Gastrocnemius medialis (tissue), 4 donors: ENCODE measurements around the gene GALNTL6. TPM values are rescaled to one million over a fixed set of nuclear protein-coding genes. Genes with fewer than 3 reads are reported as not detected.

Source experiments
- ATAC-seq, 2 donors: fragments of 150-250 bp; one replicate each; pipeline ENCODE4 v1.9.1; 2016
- DNase-seq, 2 donors: peaks; one replicate each; pipeline ENCODE4 v3.0.0-alpha.2; 2019
- H3K27ac ChIP-seq, 4 donors: fragments of 200-600 bp; sonication (generic); 1 replicate in 1 of 4; 2 replicates in 3 of 4; pipeline ENCODE4 v1.5.1; 2016 to 2018; ENCODE audit warnings: mild to moderate bottlenecking in 2 of 4, moderate library complexity in 1 of 4
- H3K27me3 ChIP-seq, 3 donors: fragments of 200-600 bp; sonication (generic) in 2 of 3; 1 replicate in 1 of 3; 2 replicates in 2 of 3; pipeline versions ENCODE4 v1.5.1 to v1.6.0; 2016 to 2019; ENCODE audit warnings: mild to moderate bottlenecking in 1 of 3, moderate library complexity in 1 of 3
- H3K36me3 ChIP-seq, 2 donors: fragments of 200-600 bp; sonication (generic) in 1 of 2; one replicate each; pipeline ENCODE4 v1.5.1; 2017 to 2018
- H3K4me1 ChIP-seq, 2 donors: fragments of 200-600 bp; sonication (generic) in 1 of 2; one replicate each; pipeline ENCODE4 v1.5.1; 2016 to 2017; ENCODE audit warnings: mild to moderate bottlenecking in 2 of 2
- H3K4me3 ChIP-seq, 4 donors: fragments of 200-600 bp; sonication (generic) in 3 of 4; 1 replicate in 1 of 4; 2 replicates in 3 of 4; pipeline ENCODE4 v1.5.1; 2016 to 2019; ENCODE audit warnings: mild to moderate bottlenecking in 2 of 4
- H3K9me3 ChIP-seq, 3 donors: fragments of 200-600 bp; sonication (generic) in 2 of 3; 1 replicate in 1 of 3; 2 replicates in 2 of 3; pipeline ENCODE4 v1.5.1; 2016 to 2019
- CTCF ChIP-seq, 5 experiments: fragments of 450-650 bp in 3 of 5; fragments of 200-600 bp in 2 of 5; sonication (generic) in 2 of 5; IDR thresholded peaks in 4 of 5; conservative IDR thresholded peaks in 1 of 5; 1 replicate in 4 of 5; 2 replicates in 1 of 5; pipeline ENCODE4 v1.5.1; 2016 to 2019; ENCODE audit warnings: antibody characterized with exemption in 5 of 5, mild to moderate bottlenecking in 3 of 5, moderate library complexity in 3 of 5
- POLR2A ChIP-seq, 2 donors: fragments of 450-650 bp; IDR thresholded peaks; one replicate each; pipeline ENCODE4 v1.6.1; 2017; ENCODE audit warnings: antibody characterized with exemption in 2 of 2, mild to moderate bottlenecking in 2 of 2, moderate library complexity in 2 of 2
- in situ Hi-C, 4 donors: fragments of 200-750 bp; cut with MboI; loops; one replicate each; pipeline versions ENCODE4 v1.15.0 to v1.8.0; 2017; ENCODE audit warnings: low sequenced_read_pairs in 4 of 4
- intact Hi-C: fragments of 100-400 bp; cut with DNase I; formaldehyde crosslinking; loops from one replicate; pipeline ENCODE4 v1.15.1; 2023; ENCODE audit warnings: low total_unique reads
- total RNA-seq, 4 donors: library from RNA; depleted of rRNA; stranded (reverse); fragments of >200 nt; gene quantifications; one replicate each; pipeline versions ENCODE4 v1.1.0 to v1.2.3, GENCODE V29; 2016

GALNTL6 gene
- total RNA-seq, 4 donors from 2014 or later, result not detected

GRCh38 chr4:172584816-172585215, 771.6 kb downstream of the GALNTL6 start:
- no peak for TF ChIP-seq POLR2A (IDR thresholded peaks at IDR 0.05)
- no peak for TF ChIP-seq CTCF (IDR thresholded peaks at IDR 0.05 in 4 of 5, conservative IDR thresholded peaks at IDR 0.05 in 1 of 5)
- Histone ChIP-seq H3K4me1 (no peaks in the 10 kb centered on the region), H3K4me3 (no peak overlapping the region), H3K27me3 (no peaks in the 10 kb centered on the region), H3K36me3 (no peaks in the 10 kb centered on the region), H3K9me3 (no peaks in the 10 kb centered on the region), H3K27ac (no peak overlapping the region)
- DNase-seq (no peak), ATAC-seq (no peak)
- intact Hi-C loops (no loop called here), in situ Hi-C loops (no loop called here)

GRCh38 chr4:172596206-172596605, 783.0 kb downstream of the GALNTL6 start:
- Histone ChIP-seq H3K27me3 (no peaks in the 10 kb centered on the region), H3K36me3 (no peaks in the 10 kb centered on the region), H3K4me3 (no peak overlapping the region), H3K27ac (no peak overlapping the region), H3K9me3 (no peaks in the 10 kb centered on the region), H3K4me1 (no peaks in the 10 kb centered on the region)
- no peak for ATAC-seq
- TF ChIP-seq CTCF (IDR thresholded peaks at IDR 0.05 in 4 of 5, conservative IDR thresholded peaks at IDR 0.05 in 1 of 5), result no peak
- no peak for TF ChIP-seq POLR2A (IDR thresholded peaks at IDR 0.05)
- no peak for DNase-seq
- intact Hi-C loops (no loop called here), in situ Hi-C loops (no loop called here)

GRCh38 chr4:172599554-172599953, 786.4 kb downstream of the GALNTL6 start:
- H3K36me3 ChIP-seq, result no peaks in the 10 kb centered on the region
- in situ Hi-C loops (no loop called here), intact Hi-C loops (no loop called here)

GRCh38 chr4:172601195-172601594, 788.0 kb downstream of the GALNTL6 start:
- ATAC-seq (no peak), DNase-seq (no peak)
- intact Hi-C loops, result no loop called here
- in situ Hi-C loops, result no loop called here
- no peaks in the 10 kb centered on the region for H3K27me3 ChIP-seq
- no peak overlapping the region for H3K4me3 ChIP-seq
- no peaks in the 10 kb centered on the region for H3K36me3 ChIP-seq
- H3K9me3 ChIP-seq, result no peaks in the 10 kb centered on the region
- TF ChIP-seq CTCF (IDR thresholded peaks at IDR 0.05 in 4 of 5, conservative IDR thresholded peaks at IDR 0.05 in 1 of 5) (no peak), POLR2A (IDR thresholded peaks at IDR 0.05) (no peak)
- H3K27ac ChIP-seq, result no peak overlapping the region
- no peaks in the 10 kb centered on the region for H3K4me1 ChIP-seq

More at GRCh38 chr4:172599554-172599953, 786.4 kb downstream of the GALNTL6 start:
- no peak for ATAC-seq
- no peaks in the 10 kb centered on the region for H3K27me3 ChIP-seq
- no peak overlapping the region for H3K27ac ChIP-seq
- H3K4me3 ChIP-seq, result no peak overlapping the region
- no peak for DNase-seq
- TF ChIP-seq POLR2A (IDR thresholded peaks at IDR 0.05), result no peak
- TF ChIP-seq CTCF (IDR thresholded peaks at IDR 0.05 in 4 of 5, conservative IDR thresholded peaks at IDR 0.05 in 1 of 5), result no peak
- no peaks in the 10 kb centered on the region for H3K9me3 ChIP-seq
- no peaks in the 10 kb centered on the region for H3K4me1 ChIP-seq

GRCh38 chr4:172619218-172619617, 806.0 kb downstream of the GALNTL6 start:
- no peak overlapping the region for H3K4me3 ChIP-seq
- DNase-seq (no peak), ATAC-seq (no peak)
- no peak overlapping the region for H3K27ac ChIP-seq
- TF ChIP-seq CTCF (IDR thresholded peaks at IDR 0.05 in 4 of 5, conservative IDR thresholded peaks at IDR 0.05 in 1 of 5) (no peak), POLR2A (IDR thresholded peaks at IDR 0.05) (no peak)
- no peaks in the 10 kb centered on the region for H3K4me1 ChIP-seq
- in situ Hi-C loops, result no loop called here
- H3K27me3 ChIP-seq, result no peaks in the 10 kb centered on the region
- intact Hi-C loops, result no loop called here
- no peaks in the 10 kb centered on the region for H3K36me3 ChIP-seq
- H3K9me3 ChIP-seq, result no peaks in the 10 kb centered on the region
